Measurements from ENCODE around the gene PSPH. TPM values are rescaled to one million over a fixed set of nuclear protein-coding genes. Genes with fewer than 3 reads are reported as not detected.

PSPH gene
- polyA plus RNA-seq, 1 of the 3 experiments (the other 2 are of a cell fraction) = 50.5 TPM

- peaks cover 4 to 49% of the 10 kb centered on the region in 2 experiments for H3K36me3 ChIP-seq (replicated peaks in 1 of 2; ENCODE audit: control insufficient read depth in 1 of 2, insufficient read depth in 2 of 2, low read length in 1 of 2)
- no peak overlapping the region for H3K4me3 ChIP-seq (ENCODE audit: low read depth in 2 of 2, low read length in 1 of 2)
- TF ChIP-seq ELF1 (IDR thresholded peaks at IDR 0.05) (no peak), NFIC (IDR thresholded peaks at IDR 0.05; ENCODE audit: borderline replicate concordance) (no peak), JUND (IDR thresholded peaks at IDR 0.05) (no peak)
- TF ChIP-seq, protein P1, sequence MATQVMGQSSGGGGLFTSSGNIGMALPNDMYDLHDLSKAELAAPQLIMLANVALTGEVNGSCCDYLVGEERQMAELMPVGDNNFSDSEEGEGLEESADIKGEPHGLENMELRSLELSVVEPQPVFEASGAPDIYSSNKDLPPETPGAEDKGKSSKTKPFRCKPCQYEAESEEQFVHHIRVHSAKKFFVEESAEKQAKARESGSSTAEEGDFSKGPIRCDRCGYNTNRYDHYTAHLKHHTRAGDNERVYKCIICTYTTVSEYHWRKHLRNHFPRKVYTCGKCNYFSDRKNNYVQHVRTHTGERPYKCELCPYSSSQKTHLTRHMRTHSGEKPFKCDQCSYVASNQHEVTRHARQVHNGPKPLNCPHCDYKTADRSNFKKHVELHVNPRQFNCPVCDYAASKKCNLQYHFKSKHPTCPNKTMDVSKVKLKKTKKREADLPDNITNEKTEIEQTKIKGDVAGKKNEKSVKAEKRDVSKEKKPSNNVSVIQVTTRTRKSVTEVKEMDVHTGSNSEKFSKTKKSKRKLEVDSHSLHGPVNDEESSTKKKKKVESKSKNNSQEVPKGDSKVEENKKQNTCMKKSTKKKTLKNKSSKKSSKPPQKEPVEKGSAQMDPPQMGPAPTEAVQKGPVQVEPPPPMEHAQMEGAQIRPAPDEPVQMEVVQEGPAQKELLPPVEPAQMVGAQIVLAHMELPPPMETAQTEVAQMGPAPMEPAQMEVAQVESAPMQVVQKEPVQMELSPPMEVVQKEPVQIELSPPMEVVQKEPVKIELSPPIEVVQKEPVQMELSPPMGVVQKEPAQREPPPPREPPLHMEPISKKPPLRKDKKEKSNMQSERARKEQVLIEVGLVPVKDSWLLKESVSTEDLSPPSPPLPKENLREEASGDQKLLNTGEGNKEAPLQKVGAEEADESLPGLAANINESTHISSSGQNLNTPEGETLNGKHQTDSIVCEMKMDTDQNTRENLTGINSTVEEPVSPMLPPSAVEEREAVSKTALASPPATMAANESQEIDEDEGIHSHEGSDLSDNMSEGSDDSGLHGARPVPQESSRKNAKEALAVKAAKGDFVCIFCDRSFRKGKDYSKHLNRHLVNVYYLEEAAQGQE (IDR thresholded peaks at IDR 0.05; ENCODE audit: low read depth, low read length) = no peak
- WGBS (ENCODE audit: low lambda C conversion rate) = 89% methylated on average over 2 of the region's 2 CpGs
- no peaks in the 10 kb centered on the region for H3K9me2 ChIP-seq
- H3K9me3 ChIP-seq = no peaks in the 10 kb centered on the region
- no peak overlapping the region for H3K9ac ChIP-seq
- H4K20me1 ChIP-seq (ENCODE audit: insufficient read depth) = no peaks in the 10 kb centered on the region
- H3K27ac ChIP-seq (ENCODE audit: low read depth in 2 of 2, low read length in 1 of 2) = no peak overlapping the region; a peak in 1 of 4 replicates
- no peaks in the 10 kb centered on the region; the same call in 1 of the 2 replicates for H3K79me2 ChIP-seq (ENCODE audit: insufficient read depth)
- no peak for DNase-seq
- no peak overlapping the region for H2AFZ ChIP-seq (ENCODE audit: low read depth)
- POLR2A ChIA-PET = interaction anchor here (1.2 kb wide), 1 partner anchor 25 kb away, joined by 3 read pairs; the partner anchor contains the start of genes CCT6A and PSPH
- no peaks in the 10 kb centered on the region for H3K27me3 ChIP-seq (ENCODE audit: insufficient read depth)
- no peaks in the 10 kb centered on the region; a peak in 1 of 4 replicates for H3K4me1 ChIP-seq (ENCODE audit: control insufficient read depth in 1 of 2, insufficient read depth in 2 of 2, low read depth in 1 of 2, low read length in 1 of 2)
- no peak overlapping the region for H3K4me2 ChIP-seq
- no peaks in the 10 kb centered on the region for H3F3A ChIP-seq (replicated peaks; ENCODE audit: insufficient read depth)
- CTCF ChIA-PET = interaction anchor here (0.5 to 2.8 kb wide), 2 partner anchors 53 to 78 kb away, joined by 4 to 9 read pairs; no protein-coding TSS in a partner anchor
These were observed 24.7 kb downstream of the PSPH start for GRCh38 chr7:56026538-56026937.

GRCh38 chr7:56023500-56023899 lies 27.7 kb downstream of the PSPH start:
- H3K36me3 ChIP-seq (replicated peaks in 1 of 2; ENCODE audit: control insufficient read depth in 1 of 2, insufficient read depth in 2 of 2, low read length in 1 of 2) = peaks cover 9 to 46% of the 10 kb centered on the region in 2 experiments
- POLR2A ChIA-PET = interaction anchor here (1.2 kb wide), 1 partner anchor 28 kb away, joined by 4 read pairs; the partner anchor contains the start of genes CCT6A and PSPH
- no peak for TF ChIP-seq RCOR1 (IDR thresholded peaks at IDR 0.05; ENCODE audit: low read length)
- no peak for TF ChIP-seq TAF1 (IDR thresholded peaks at IDR 0.05; ENCODE audit: borderline replicate concordance, low read depth, low read length)
- no peak for TF ChIP-seq RXRA (IDR thresholded peaks at IDR 0.05; ENCODE audit: borderline replicate concordance, low read depth)
- TF ChIP-seq POLR2AphosphoS5 (IDR thresholded peaks at IDR 0.05; ENCODE audit: low read depth, low read length) = no peak
- TF ChIP-seq ELF1 (IDR thresholded peaks at IDR 0.05) = no peak
- TF ChIP-seq GATA2 (CRISPR knock-in tag; IDR thresholded peaks at IDR 0.05) = no peak
- TF ChIP-seq RAD21 (IDR thresholded peaks at IDR 0.05; ENCODE audit: low read length) = no peak
- no peak for TF ChIP-seq TCF12 (IDR thresholded peaks at IDR 0.05)
- TF ChIP-seq FOXM1 (IDR thresholded peaks at IDR 0.05; ENCODE audit: low read depth) = no peak
- TF ChIP-seq EZH2phosphoT487 (IDR thresholded peaks at IDR 0.05; ENCODE audit: borderline replicate concordance, low read depth) = no peak
- no peaks in the 10 kb centered on the region for H3F3A ChIP-seq (replicated peaks; ENCODE audit: insufficient read depth)
- no peak for DNase-seq
- no peak overlapping the region for H2AFZ ChIP-seq (ENCODE audit: low read depth)
- no peak overlapping the region for H3K4me2 ChIP-seq
- H3K4me1 ChIP-seq (ENCODE audit: control insufficient read depth in 1 of 2, insufficient read depth in 2 of 2, low read depth in 1 of 2, low read length in 1 of 2) = no peaks in the 10 kb centered on the region
- H4K20me1 ChIP-seq (ENCODE audit: insufficient read depth) = no peaks in the 10 kb centered on the region
- no peaks in the 10 kb centered on the region; the same call in 1 of the 2 replicates for H3K79me2 ChIP-seq (ENCODE audit: insufficient read depth)
- no peaks in the 10 kb centered on the region for H3K27me3 ChIP-seq (ENCODE audit: insufficient read depth)
- no peaks in the 10 kb centered on the region for H3K9me2 ChIP-seq
- CTCF ChIA-PET = interaction anchor here (1.1 to 1.5 kb wide), 2 partner anchors 19 to 56 kb away, joined by 3 read pairs; no protein-coding TSS in a partner anchor
- no peak overlapping the region for H3K9ac ChIP-seq
- no peaks in the 10 kb centered on the region for H3K9me3 ChIP-seq
- no peak overlapping the region for H3K4me3 ChIP-seq (ENCODE audit: low read depth in 2 of 2, low read length in 1 of 2)
- no peak overlapping the region for H3K27ac ChIP-seq (ENCODE audit: low read depth in 2 of 2, low read length in 1 of 2)
